K562 (cell line): ENCODE data around the gene MAP2K6. TPM values are rescaled to one million over a fixed set of nuclear protein-coding genes. Genes with fewer than 3 reads are reported as not detected.

Experiments
- ATAC-seq: fragments of 200-7000 bp; cut with Tn5 transposase; 3 replicates; pipeline ENCODE4 v1.9.1; 2020; ENCODE audit warnings: moderate library complexity
- BruUV-seq: library from RNA; stranded (reverse); fragments of 400-500 nt; replicated peaks from 2 replicates; lab custom pipeline; 2021; lab: Mats Ljungman, UMichigan
- CTCF ChIA-PET: fragments of 300-600 bp; formaldehyde crosslinking; extraction: SDS; loops from one replicate; lab custom pipeline; 2021; ENCODE audit warnings: low intra/inter-chr PET ratio; lab: Yijun Ruan, JAX
- POLR2A ChIA-PET: fragments of 300-600, 350-650 bp; sonication (Branson Sonifier 250); formaldehyde crosslinking; extraction: SDS; loops from one replicate; lab custom pipeline; 2021; ENCODE audit warnings: antibody characterized with exemption, inconsistent platforms; lab: Yijun Ruan, JAX
- DNase-seq, 4 experiments: peaks; one replicate each; pipeline versions ENCODE4 v3.0.0 to v3.0.0-alpha.2; 2011 to 2018; ENCODE audit warnings: low spot score in 3 of 4, mixed read lengths in 3 of 4; ENCODE audit errors: extremely low read depth in 1 of 4
- FAIRE-seq: peaks from 2 replicates; lab custom pipeline; 2011; peaks lifted over from hg19 to GRCh38; lab: Jason Lieb, UNC
- H2AFZ ChIP-seq: 2 replicates; pipeline ENCODE4 v1.6.0; 2011; ENCODE audit warnings: low read depth, low read length, control low read depth, inconsistent platforms
- H3K27ac ChIP-seq: fragments of 200-600 bp; 3 replicates; pipeline ENCODE4 v1.8.0; 2011; ENCODE audit warnings: low read depth, mild to moderate bottlenecking, control low read depth, inconsistent platforms, low read length, moderate library complexity, mixed read lengths; ENCODE audit errors: extremely low read depth
- H3K27me3 ChIP-seq, 2 experiments: fragments of 300-600 bp in 1 of 2; 2 replicates in 1 of 2; 3 replicates in 1 of 2; pipeline versions ENCODE4 v1.6.0 to v1.8.0; 2011; ENCODE audit warnings: inconsistent platforms in 2 of 2, low read length in 2 of 2, mild to moderate bottlenecking in 1 of 2, mixed read lengths in 1 of 2, moderate library complexity in 1 of 2; ENCODE audit not compliant: control insufficient read depth in 2 of 2, insufficient read depth in 2 of 2
- H3K36me3 ChIP-seq: fragments of 300-600 bp; 3 replicates; pipeline ENCODE4 v1.8.0; 2011; ENCODE audit warnings: mild to moderate bottlenecking, low read length, inconsistent platforms; ENCODE audit not compliant: control insufficient read depth, insufficient read depth
- H3K4me1 ChIP-seq, 2 experiments: fragments of 200-600 bp in 1 of 2; replicated peaks in 1 of 2; 2 replicates in 1 of 2; 3 replicates in 1 of 2; pipeline versions ENCODE4 v1.5.1 to v1.8.0; 2011; ENCODE audit warnings: inconsistent platforms in 2 of 2, low read length in 2 of 2, mild to moderate bottlenecking in 1 of 2, mixed read lengths in 1 of 2, moderate library complexity in 1 of 2; ENCODE audit not compliant: control insufficient read depth in 2 of 2, insufficient read depth in 2 of 2
- H3K4me2 ChIP-seq: 2 replicates; pipeline ENCODE4 v1.6.1; 2011; ENCODE audit warnings: low read length, control low read depth, inconsistent platforms, mixed read lengths; ENCODE audit not compliant: insufficient read depth
- H3K4me3 ChIP-seq: fragments of 200-600 bp; sonication (generic), shearing (Covaris generic); 2 replicates; pipeline ENCODE4 v1.5.1; 2016; ENCODE audit warnings: control low read depth, inconsistent platforms
- H3K79me2 ChIP-seq: fragments of 200-600 bp; 3 replicates; pipeline ENCODE4 v1.8.0; 2011; ENCODE audit warnings: low read length, inconsistent platforms; ENCODE audit not compliant: control insufficient read depth, insufficient read depth
- H3K9ac ChIP-seq, 2 experiments: 2 replicates each; pipeline versions ENCODE4 v1.6.0 to v1.6.1; 2011; ENCODE audit warnings: low read depth in 2 of 2, low read length in 2 of 2, control low read depth in 1 of 2, inconsistent platforms in 1 of 2, mild to moderate bottlenecking in 1 of 2, mixed read lengths in 1 of 2; ENCODE audit not compliant: insufficient read depth in 1 of 2
- H3K9me1 ChIP-seq: one replicate; pipeline ENCODE4 v1.6.0; 2011; ENCODE audit warnings: inconsistent platforms, mild to moderate bottlenecking, low read length, moderate library complexity; ENCODE audit not compliant: control insufficient read depth, insufficient read depth
- H3K9me3 ChIP-seq: replicated peaks from 2 replicates; pipeline ENCODE4 v1.5.1; 2011; ENCODE audit warnings: low read depth, low read length, inconsistent platforms; ENCODE audit not compliant: control insufficient read depth, insufficient read depth
- H4K20me1 ChIP-seq: replicated peaks from 2 replicates; pipeline ENCODE4 v1.6.1; 2011; ENCODE audit warnings: low read length, inconsistent platforms, mixed read lengths; ENCODE audit not compliant: control insufficient read depth, insufficient read depth
- CBX2 ChIP-seq: fragments of 200-600 bp; sonication (generic); IDR thresholded peaks from one replicate; pipeline ENCODE4 v1.6.1; 2012; ENCODE audit warnings: mild to moderate bottlenecking, low read length, inconsistent platforms; ENCODE audit not compliant: insufficient read depth, poor library complexity, severe bottlenecking
- CC2D1A ChIP-seq: fragments of 450-650 bp; IDR thresholded peaks from 2 replicates; pipeline ENCODE4 v1.6.1; 2017; ENCODE audit warnings: mild to moderate bottlenecking
- ESRRA ChIP-seq: fragments of 450-650 bp; IDR thresholded peaks from 2 replicates; pipeline ENCODE4 v1.6.1; 2014; ENCODE audit warnings: low read depth, mild to moderate bottlenecking, moderate library complexity, borderline replicate concordance
- KAT2B ChIP-seq: IDR thresholded peaks from one replicate; pipeline ENCODE4 v1.6.1; 2012; ENCODE audit warnings: low read depth, mild to moderate bottlenecking, control low read depth, inconsistent platforms, low read length, moderate library complexity
- MBD2 ChIP-seq: sonication (generic); IDR thresholded peaks from 2 replicates; pipeline ENCODE4 v1.6.1; 2016; ENCODE audit warnings: low read depth, borderline replicate concordance
- NCOA4 ChIP-seq: fragments of 450-650 bp; IDR thresholded peaks from 2 replicates; pipeline ENCODE4 v1.6.1; 2018; ENCODE audit warnings: mild to moderate bottlenecking; ENCODE audit not compliant: partially characterized antibody
- POLR2AphosphoS5 ChIP-seq: IDR thresholded peaks from 2 replicates; pipeline ENCODE4 v1.6.1; 2011; ENCODE audit warnings: mild to moderate bottlenecking, low read depth, low read length, moderate library complexity; ENCODE audit not compliant: control insufficient read depth, insufficient read depth
- RBM34 ChIP-seq: fragments of 200-400 bp; formaldehyde crosslinking; IDR thresholded peaks from 2 replicates; pipeline ENCODE4 v1.6.1; 2018; ENCODE audit warnings: low read length, borderline replicate concordance; ENCODE audit not compliant: insufficient read depth
- SMAD1 ChIP-seq: fragments of 150-350 bp; IDR thresholded peaks from 2 replicates; pipeline ENCODE4 v1.6.1; 2014; ENCODE audit warnings: low read length, low read depth; ENCODE audit not compliant: partially characterized antibody
- ZNF12 ChIP-seq: sonication (generic); formaldehyde crosslinking; IDR thresholded peaks from 2 replicates; pipeline ENCODE4 v1.4.0; 2020; ENCODE audit warnings: mild to moderate bottlenecking, missing genetic modification reagents
- WGBS: fragments of 100-300 bp; shearing (Covaris generic); methylation state at CpG from one replicate; pipeline ENCODE4 v1.1.6; 2016; ENCODE audit warnings: low coverage, mixed read lengths; ENCODE audit not compliant: insufficient coverage; ENCODE audit errors: missing lambda C conversion rate; 5-methylcytosine and 5-hydroxymethylcytosine counted together
- in situ Hi-C: fragments of 300-500 bp; cut with MboI; formaldehyde crosslinking; loops from 4 replicates; pipeline ENCODE4 v1.15.0; 2018; ENCODE audit warnings: inconsistent platforms, mixed read lengths
- intact Hi-C: fragments of 100-400 bp; cut with micrococcal nuclease; formaldehyde crosslinking; loops from 2 replicates; pipeline ENCODE4 v1.14.2; 2022
- polyA plus RNA-seq, 8 experiments: library from polyadenylated mRNA; depleted of rRNA in 4 of 8; stranded (reverse) in 5 of 8; unstranded in 3 of 8; fragments of >200 nt; fragmentation: Nextera tagmentation in 2 of 8; fragmentation: Illumina TruSeq in 1 of 8; extraction: Ambion mirVana in 2 of 8; extraction: Trizol in 1 of 8; gene quantifications; 2 replicates each; pipeline versions ENCODE4 v1.2.1 to v1.2.3, GENCODE V29; 2011 to 2014; ENCODE audit warnings: inconsistent platforms in 1 of 8, missing spikeins in 1 of 8
- total RNA-seq, 7 experiments: library from RNA; depleted of rRNA in 6 of 7; stranded (reverse); fragments of >200 nt in 6 of 7; fragmentation: Illumina TruSeq in 2 of 7; extraction: Trizol in 2 of 7; gene quantifications; 2 replicates each; pipeline versions ENCODE4 v1.2.1 to v1.2.3, GENCODE V29; 2011 to 2021; ENCODE audit warnings: low replicate concordance in 1 of 7
- TF ChIP-seq, protein P1 (sequence below): fragments of 250-450 bp; sonication (Bioruptor Pico); IDR thresholded peaks from 2 replicates; pipeline ENCODE4 v1.8.0; 2022; ENCODE audit warnings: inconsistent platforms, mild to moderate bottlenecking, moderate library complexity, borderline replicate concordance

MAP2K6 gene
- total and polyA plus RNA-seq, 9 of the 15 experiments (the other 6 are each of a cell fraction or from before 2014, with no cell fraction given), result 0.07 to 0.13 TPM; not detected in 7

DNA sequence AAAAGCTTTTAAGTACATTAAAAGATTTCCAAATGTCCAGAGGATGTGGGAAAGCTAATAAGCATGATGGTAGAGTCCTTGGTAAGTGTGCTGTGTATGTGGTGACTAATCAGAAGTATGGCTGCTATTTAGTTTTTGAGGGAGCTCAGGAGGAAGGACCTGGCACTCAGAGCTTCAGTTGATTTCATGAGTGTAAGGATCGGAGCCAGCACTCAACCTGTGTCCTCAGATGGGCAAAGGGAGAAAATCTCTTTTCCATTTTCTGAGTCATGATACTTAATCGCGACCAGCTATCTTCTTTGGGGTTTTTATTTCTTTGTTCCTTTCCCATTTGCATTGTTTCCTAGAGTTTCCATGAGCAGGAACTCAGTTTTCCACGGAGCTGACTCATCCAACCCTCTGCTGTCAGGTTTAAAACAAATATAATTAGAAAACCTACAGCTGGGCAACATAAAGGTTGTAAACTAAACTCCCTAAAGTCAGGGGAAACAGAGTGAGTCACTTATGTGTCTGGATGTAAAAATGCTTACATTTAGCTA is 125.4 kb downstream of the MAP2K6 start:
- FAIRE-seq (no peak), ATAC-seq (no peak), DNase-seq (no peak)
- Histone ChIP-seq H3K27me3 (no peaks in the 10 kb centered on the region), H3K4me1 (no peaks in the 10 kb centered on the region), H3K4me3 (no peak overlapping the region), H2AFZ (no peak overlapping the region), H3K4me2 (no peak overlapping the region), H3K9me1 (no peaks in the 10 kb centered on the region), H4K20me1 (no peaks in the 10 kb centered on the region), H3K9ac (no peak overlapping the region), H3K79me2 (no peaks in the 10 kb centered on the region), H3K36me3 (no peaks in the 10 kb centered on the region), H3K27ac (no peak overlapping the region), H3K9me3 (no peaks in the 10 kb centered on the region)
- BruUV-seq, result no TSS peak
- intact Hi-C loops, result no loop called here
- CTCF ChIA-PET, result no interaction called here
- in situ Hi-C loops, result no loop called here
- POLR2A ChIA-PET, result no interaction called here
- TF ChIP-seq KAT2B, result no peak
- WGBS, result 4% methylated on average over 4 of the region's 4 CpGs

DNA sequence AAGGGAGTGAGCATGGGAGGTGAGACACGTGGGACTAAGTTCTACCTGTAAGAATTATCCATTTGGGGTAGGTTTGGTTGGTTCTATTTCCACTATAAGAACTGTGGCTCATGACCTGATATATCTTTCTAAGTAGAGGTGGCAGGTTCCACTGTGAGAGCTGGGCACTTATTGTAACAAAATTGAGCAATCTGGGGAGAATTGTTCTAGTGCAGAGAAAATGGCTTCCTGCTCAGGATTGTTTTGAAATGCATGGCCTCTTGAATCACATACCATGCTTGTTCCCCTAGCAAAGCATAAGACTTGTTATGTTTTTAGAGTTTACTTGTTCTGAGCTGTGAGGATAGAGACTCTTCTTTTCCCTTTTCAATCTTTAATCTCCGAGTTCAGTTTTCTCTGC is 125.9 kb downstream of the MAP2K6 start:
- Histone ChIP-seq H3K79me2 (no peaks in the 10 kb centered on the region), H3K4me1 (no peaks in the 10 kb centered on the region), H3K4me2 (no peak overlapping the region), H3K9me1 (no peaks in the 10 kb centered on the region), H3K27me3 (no peaks in the 10 kb centered on the region), H3K9me3 (no peaks in the 10 kb centered on the region), H3K27ac (no peak overlapping the region), H3K4me3 (no peak overlapping the region), H3K9ac (no peak overlapping the region), H4K20me1 (no peaks in the 10 kb centered on the region), H2AFZ (no peak overlapping the region), H3K36me3 (no peaks in the 10 kb centered on the region)
- ChIA-PET CTCF (no interaction called here), POLR2A (no interaction called here)
- no TSS peak for BruUV-seq
- ATAC-seq, result no peak
- in situ Hi-C loops (no loop called here), intact Hi-C loops (no loop called here)
- DNase-seq, result no peak
- no peak for TF ChIP-seq CBX2
- TF ChIP-seq RBM34, result no peak
- no peak for TF ChIP-seq ESRRA
- TF ChIP-seq ZNF12 (CRISPR knock-in tag), result no peak
- no peak for TF ChIP-seq CC2D1A
- TF ChIP-seq, protein P1, sequence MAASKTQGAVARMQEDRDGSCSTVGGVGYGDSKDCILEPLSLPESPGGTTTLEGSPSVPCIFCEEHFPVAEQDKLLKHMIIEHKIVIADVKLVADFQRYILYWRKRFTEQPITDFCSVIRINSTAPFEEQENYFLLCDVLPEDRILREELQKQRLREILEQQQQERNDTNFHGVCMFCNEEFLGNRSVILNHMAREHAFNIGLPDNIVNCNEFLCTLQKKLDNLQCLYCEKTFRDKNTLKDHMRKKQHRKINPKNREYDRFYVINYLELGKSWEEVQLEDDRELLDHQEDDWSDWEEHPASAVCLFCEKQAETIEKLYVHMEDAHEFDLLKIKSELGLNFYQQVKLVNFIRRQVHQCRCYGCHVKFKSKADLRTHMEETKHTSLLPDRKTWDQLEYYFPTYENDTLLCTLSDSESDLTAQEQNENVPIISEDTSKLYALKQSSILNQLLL (CRISPR knock-in tag), result no peak
- TF ChIP-seq POLR2AphosphoS5, result no peak
- no peak for TF ChIP-seq MBD2
- no peak for TF ChIP-seq NCOA4
- no peak for TF ChIP-seq SMAD1
- 0% methylated on average over 2 of the region's 2 CpGs for WGBS
- FAIRE-seq, result no peak
